HG03196 (cell line): ENCODE results near the gene RAB41.
"Not testable (repeated sequence)": the region's sequence is repeated elsewhere in the genome, so short reads cannot be mapped to it uniquely, and the experiment has no call there.

Experiments
- ATAC-seq: cut with Tn5 transposase; IDR thresholded peaks from one replicate; pipeline ENCODE4 v1.9.1; 2021; ENCODE audit not compliant: unreplicated experiment

RAB41 gene

GRCh38 chrX:70289793-70290770 lies 8.1 kb downstream of the RAB41 start, which contains the start of the genes KIF4A and PDZD11:
TSS of gene KIF4A (plus strand) at chrX:70290104. CDS start at chrX:70290459, 355 bp downstream.
TSS of gene PDZD11 (minus strand) at chrX:70289927. CDS start at chrX:70289341, 586 bp downstream.
- peak; percentile 95 for ATAC-seq

- ATAC-seq, result no peak
Observed at GRCh38 chrX:70292788-70293187, 10.8 kb downstream of the RAB41 start.

GRCh38 chrX:70293621-70294020 lies 11.6 kb downstream of the RAB41 start:
- no peak for ATAC-seq

- no peak for ATAC-seq
Observed at GRCh38 chrX:70301716-70302115, 19.7 kb downstream of the RAB41 start.

GRCh38 chrX:70313503-70313902 lies 31.5 kb downstream of the RAB41 start:
- ATAC-seq, result no peak

- no peak for ATAC-seq
Observed at GRCh38 chrX:70322784-70323183, 40.8 kb downstream of the RAB41 start.

- ATAC-seq, result not testable (repeated sequence)
Observed at GRCh38 chrX:70323628-70324027, 41.7 kb downstream of the RAB41 start.

- no peak for ATAC-seq
Observed at GRCh38 chrX:70324326-70324725, 42.4 kb downstream of the RAB41 start.

- ATAC-seq, result no peak
Observed at GRCh38 chrX:70331161-70331560, 49.2 kb downstream of the RAB41 start.

- no peak for ATAC-seq
Observed at GRCh38 chrX:70332600-70332999, 50.6 kb downstream of the RAB41 start.
